Stimulated activated CD8-positive, alpha-beta memory T cell treated with anti-CD3 and anti-CD28 coated beads, Interleukin-12 subunit alpha, Interleukin-12 subunit beta, amount 100 ng/mL, for 1 hour (primary cell): ENCODE data around the gene TRIM10.

ENCODE experiments used
- DNase-seq: peaks from one replicate; pipeline ENCODE4 v3.0.0-alpha.2; 2020; ENCODE audit warnings: low read depth

The TRIM10 gene, protein sequence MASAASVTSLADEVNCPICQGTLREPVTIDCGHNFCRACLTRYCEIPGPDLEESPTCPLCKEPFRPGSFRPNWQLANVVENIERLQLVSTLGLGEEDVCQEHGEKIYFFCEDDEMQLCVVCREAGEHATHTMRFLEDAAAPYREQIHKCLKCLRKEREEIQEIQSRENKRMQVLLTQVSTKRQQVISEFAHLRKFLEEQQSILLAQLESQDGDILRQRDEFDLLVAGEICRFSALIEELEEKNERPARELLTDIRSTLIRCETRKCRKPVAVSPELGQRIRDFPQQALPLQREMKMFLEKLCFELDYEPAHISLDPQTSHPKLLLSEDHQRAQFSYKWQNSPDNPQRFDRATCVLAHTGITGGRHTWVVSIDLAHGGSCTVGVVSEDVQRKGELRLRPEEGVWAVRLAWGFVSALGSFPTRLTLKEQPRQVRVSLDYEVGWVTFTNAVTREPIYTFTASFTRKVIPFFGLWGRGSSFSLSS

GRCh38 chr6:30160785-30161531 is at the start of gene TRIM10:
TSS of gene TRIM10 (minus strand) at chr6:30161211. CDS start at chr6:30160858, 353 bp downstream.
- DNase-seq: no peak

DNA sequence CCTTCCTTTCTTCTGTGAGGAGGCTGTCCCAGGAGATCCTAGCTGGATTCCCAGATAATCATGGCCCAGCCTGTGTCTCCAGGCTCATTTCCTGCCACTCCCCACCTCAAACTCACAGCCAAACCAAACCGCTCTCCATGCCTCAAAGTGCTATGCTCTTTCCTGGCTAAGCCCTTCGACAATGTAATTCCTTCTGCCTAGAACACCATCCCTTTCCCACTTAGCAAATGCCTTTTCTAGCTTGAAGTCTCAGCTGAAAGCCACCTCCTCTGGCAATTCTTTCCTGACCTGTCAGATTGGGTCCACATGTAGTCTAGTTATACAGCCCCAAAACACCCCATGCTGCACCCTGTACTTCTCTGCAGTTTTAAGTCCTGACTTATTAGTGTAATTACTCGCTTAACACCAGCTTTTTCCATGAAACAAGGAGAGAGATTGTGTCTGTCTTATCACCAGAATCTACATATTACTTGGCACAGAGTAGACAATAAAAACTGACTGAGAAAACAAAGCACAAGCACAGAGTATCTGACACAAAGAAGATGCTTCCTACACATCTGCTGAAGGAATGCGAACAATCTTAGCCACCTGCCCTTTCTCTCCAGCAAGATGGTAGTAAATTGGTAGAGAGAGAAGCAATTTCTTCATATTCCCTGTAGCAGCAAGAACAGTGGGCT is 46.7 kb upstream of the TRIM10 start:
- no peak for DNase-seq

- DNase-seq: no peak
These were observed 46.0 kb upstream of the TRIM10 start for GRCh38 chr6:30206799-30207618.

GRCh38 chr6:30206152-30206551 is 45.1 kb upstream of the TRIM10 start:
- no peak for DNase-seq

DNA sequence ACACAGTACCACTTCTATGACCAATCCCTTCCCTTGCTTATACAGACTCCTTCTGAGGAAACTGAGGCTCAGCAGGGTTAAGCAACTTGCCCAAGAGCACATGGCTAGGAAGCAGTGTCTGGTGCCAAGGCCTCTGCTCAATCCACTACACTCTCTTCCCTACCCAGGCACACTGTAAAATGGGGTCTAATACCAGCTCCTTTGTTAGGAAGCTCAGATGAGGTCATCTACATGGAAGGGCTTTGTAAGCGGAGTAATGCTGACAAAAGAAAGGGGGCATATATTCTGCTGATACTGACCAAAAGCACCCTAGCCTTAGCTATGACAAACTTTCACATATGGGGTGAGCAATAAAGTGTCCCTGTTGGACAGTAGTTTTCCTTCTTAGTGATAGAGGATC is 43.1 kb upstream of the TRIM10 start:
- DNase-seq: no peak

DNA sequence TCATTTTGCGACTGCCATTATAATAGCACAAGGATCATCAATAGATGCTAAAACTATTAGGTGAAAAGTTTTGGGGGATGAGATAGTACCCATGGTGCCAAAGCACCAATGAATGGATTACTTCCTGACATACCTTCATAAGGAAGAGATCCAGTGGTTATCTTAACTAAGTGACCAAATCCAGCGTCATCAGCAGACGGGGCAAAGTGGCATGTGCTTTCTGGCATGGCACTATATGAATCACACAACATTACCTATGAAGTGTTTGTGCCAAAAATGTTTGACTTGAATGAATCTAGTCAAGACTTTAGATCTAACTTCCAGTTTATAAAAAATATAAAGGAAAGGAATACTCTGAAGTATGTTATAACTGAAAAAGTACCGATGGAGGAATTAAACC is 41.4 kb upstream of the TRIM10 start:
- DNase-seq: no peak

- no peak for DNase-seq
These were observed 39.7 kb upstream of the TRIM10 start for GRCh38 chr6:30200551-30201281.

GRCh38 chr6:30198166-30199084 is 37.4 kb upstream of the TRIM10 start:
- DNase-seq: no peak

- no peak for DNase-seq
These were observed 35.4 kb upstream of the TRIM10 start for GRCh38 chr6:30196376-30196775.

- no peak for DNase-seq
These were observed 34.9 kb upstream of the TRIM10 start for GRCh38 chr6:30195951-30196350.

- DNase-seq: no peak
These were observed 34.0 kb upstream of the TRIM10 start for GRCh38 chr6:30194797-30195690.

DNA sequence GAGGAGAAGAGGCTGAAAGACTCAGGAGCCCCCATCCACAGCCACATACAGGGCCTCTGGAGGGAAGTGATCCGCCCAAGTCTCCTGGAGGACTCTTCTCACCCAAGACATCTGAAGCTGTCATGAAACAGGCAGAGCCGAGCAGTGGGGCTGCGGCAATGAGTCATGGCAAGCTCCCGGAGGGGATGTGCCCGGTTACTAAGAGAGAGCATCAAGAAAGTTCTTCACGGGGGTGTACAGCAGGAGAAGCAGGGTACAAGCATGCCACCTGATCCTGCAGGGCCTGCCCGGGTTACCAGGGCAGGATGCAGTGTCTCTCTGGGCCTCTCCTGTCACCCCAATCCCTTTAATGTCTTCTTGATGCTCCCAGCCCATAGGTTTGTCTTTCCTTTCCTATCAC is 31.1 kb upstream of the TRIM10 start:
- no peak for DNase-seq

DNA sequence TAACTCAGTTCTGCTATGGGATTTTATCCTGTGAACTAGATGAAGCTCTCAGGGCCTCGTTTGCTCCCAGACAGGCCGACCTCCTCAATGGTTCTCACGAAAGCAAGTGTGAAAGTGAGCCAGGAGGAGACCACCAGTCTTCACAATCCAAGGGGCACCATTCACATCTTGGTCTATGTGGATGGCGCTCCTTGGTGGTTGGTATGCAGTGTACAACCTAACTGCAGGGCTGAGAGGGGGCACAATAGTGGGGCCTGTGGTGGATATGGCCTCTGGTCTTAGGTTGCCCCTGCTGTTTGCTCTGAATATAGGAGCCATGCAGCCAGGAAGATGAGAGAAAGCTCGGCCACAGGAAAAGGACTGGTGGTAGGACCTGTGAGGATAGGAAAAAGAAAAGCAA is 27.5 kb upstream of the TRIM10 start:
- DNase-seq: no peak

- DNase-seq: no peak
These were observed 25.0 kb upstream of the TRIM10 start for GRCh38 chr6:30185846-30186484.

DNA sequence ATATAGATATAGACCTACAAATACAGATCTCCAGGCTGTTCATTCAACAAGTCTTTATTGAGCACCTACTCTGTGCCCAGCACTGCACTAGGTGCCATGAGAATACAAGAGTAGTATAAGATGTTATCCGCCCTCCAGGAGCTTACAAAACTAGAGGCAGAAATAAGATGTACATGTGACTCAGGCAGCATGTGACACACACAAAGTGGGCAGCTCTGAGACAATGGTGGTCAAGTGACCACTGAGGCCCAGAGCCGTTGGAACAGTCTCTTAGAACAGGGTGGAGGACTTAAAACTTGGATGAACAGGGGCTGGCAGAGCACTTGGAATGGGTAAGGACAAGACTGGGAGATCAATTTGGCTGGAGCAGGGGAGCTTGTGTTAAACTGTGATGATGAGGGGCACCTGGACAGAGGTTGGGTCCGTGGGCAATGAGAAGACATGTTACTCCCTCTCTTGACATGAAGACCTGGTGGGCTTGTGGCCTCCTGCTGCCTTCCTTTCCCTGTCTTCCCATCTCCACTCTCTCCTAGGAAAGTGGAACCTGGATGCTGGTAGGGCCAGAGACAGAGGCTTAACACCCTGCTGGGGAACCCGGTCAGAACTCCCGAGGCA is 23.5 kb upstream of the TRIM10 start:
- DNase-seq: no peak

DNA sequence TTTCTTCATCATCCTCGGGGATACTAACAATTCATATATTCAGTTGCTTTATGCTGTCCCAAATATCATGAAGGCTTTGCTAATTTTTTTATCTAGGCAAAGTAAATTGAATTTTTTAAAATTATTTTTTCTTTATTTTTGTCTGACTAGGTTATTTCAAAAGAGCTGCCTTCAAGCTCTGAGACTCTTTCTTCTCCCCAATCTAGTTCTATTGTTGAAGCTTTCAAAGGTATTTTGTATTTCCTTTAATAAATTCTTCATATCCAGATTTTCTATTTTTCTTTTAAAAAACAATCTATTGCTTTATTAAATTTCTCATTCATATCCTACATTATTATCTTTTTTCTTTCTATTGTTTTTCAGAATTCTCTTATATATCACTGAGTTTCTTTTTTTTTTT is 19.1 kb upstream of the TRIM10 start:
- DNase-seq: no peak

GRCh38 chr6:30178837-30179236 is 17.8 kb upstream of the TRIM10 start:
- DNase-seq: no peak

DNA sequence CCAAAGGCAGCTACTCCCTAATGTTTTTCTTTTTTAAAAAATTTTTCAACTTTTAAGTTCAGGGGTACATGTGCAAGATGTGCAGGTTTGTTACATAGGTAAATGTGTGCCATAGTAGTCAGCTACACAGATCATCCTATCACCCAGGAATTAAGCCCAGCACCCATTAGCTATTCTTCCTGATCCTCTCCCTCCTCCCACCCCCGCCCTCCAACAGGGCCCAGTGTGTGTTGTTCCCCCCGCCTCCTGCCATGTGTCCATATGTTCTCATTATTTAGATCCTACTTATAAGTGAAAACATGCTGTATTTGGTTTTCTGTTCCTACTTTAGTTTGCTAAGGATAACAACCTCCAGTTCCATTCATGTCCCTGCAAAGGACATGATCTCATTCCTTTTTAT is 14.8 kb upstream of the TRIM10 start:
- DNase-seq: no peak
